CD4-positive, alpha-beta memory T cell (primary cell): ENCODE results near the gene B3GALT6. TPM values are rescaled to one million over a fixed set of nuclear protein-coding genes. Genes with fewer than 3 reads are reported as not detected.

ENCODE experiments used
- CTCF ChIA-PET: fragments of 350-600 bp; sonication (Branson Sonifier 250); formaldehyde crosslinking; loops from one replicate; lab custom pipeline; 2021; ENCODE audit warnings: inconsistent platforms; ENCODE audit not compliant: partially characterized antibody; lab: Charles Lee
- POLR2A ChIA-PET: fragments of 350-600 bp; sonication (Branson Sonifier 250); formaldehyde crosslinking; loops from one replicate; lab custom pipeline; 2021; ENCODE audit not compliant: partially characterized antibody; lab: Charles Lee
- DNase-seq, 5 donors: peaks; one replicate each; pipeline versions ENCODE4 v3.0.0 to v3.0.0-alpha.2; 2020 to 2022; ENCODE audit warnings: mixed read lengths in 1 of 5
- H3K27ac ChIP-seq: one replicate; pipeline ENCODE4 v1.7.0; 2013; ENCODE audit warnings: low read depth, low read length
- H3K27me3 ChIP-seq: 2 replicates; pipeline ENCODE4 v1.7.0; 2013; ENCODE audit warnings: mild to moderate bottlenecking, low read length, moderate library complexity; ENCODE audit not compliant: insufficient read depth
- H3K36me3 ChIP-seq: 2 replicates; pipeline ENCODE4 v1.7.0; 2013; ENCODE audit warnings: mild to moderate bottlenecking, low read length, moderate library complexity; ENCODE audit not compliant: insufficient read depth
- H3K4me1 ChIP-seq: 2 replicates; pipeline ENCODE4 v1.7.0; 2013; ENCODE audit warnings: mild to moderate bottlenecking, low read length, moderate library complexity; ENCODE audit not compliant: insufficient read depth
- H3K4me3 ChIP-seq, 2 donors: one replicate each; pipeline ENCODE4 v1.7.0; 2013; ENCODE audit warnings: low read length in 2 of 2, mild to moderate bottlenecking in 1 of 2
- H3K9me3 ChIP-seq, 2 donors: one replicate each; pipeline ENCODE4 v1.7.0; 2013; ENCODE audit warnings: low read length in 2 of 2, control low read depth in 1 of 2; ENCODE audit not compliant: control insufficient read depth in 1 of 2
- H3K27ac Mint-ChIP-seq, 7 donors: one replicate each; pipeline ENCODE4 v1.8.0; 2020 to 2021; ENCODE audit warnings: mixed read lengths in 7 of 7, mild to moderate bottlenecking in 6 of 7, inconsistent platforms in 3 of 7, moderate library complexity in 3 of 7
- H3K27me3 Mint-ChIP-seq, 2 donors: one replicate each; pipeline ENCODE4 v1.8.0; 2020 to 2021; ENCODE audit warnings: mixed read lengths in 2 of 2
- H3K36me3 Mint-ChIP-seq, 2 donors: one replicate each; pipeline ENCODE4 v1.8.0; 2020 to 2021; ENCODE audit warnings: mixed read lengths in 2 of 2, inconsistent platforms in 1 of 2, mild to moderate bottlenecking in 1 of 2
- H3K4me1 Mint-ChIP-seq, 4 donors: one replicate each; pipeline ENCODE4 v1.8.0; 2020 to 2021; ENCODE audit warnings: mixed read lengths in 4 of 4, mild to moderate bottlenecking in 1 of 4
- H3K4me3 Mint-ChIP-seq, 8 donors: one replicate each; pipeline ENCODE4 v1.8.0; 2020 to 2021; ENCODE audit warnings: mixed read lengths in 8 of 8, mild to moderate bottlenecking in 7 of 8, moderate library complexity in 6 of 8, inconsistent platforms in 3 of 8
- H3K9me3 Mint-ChIP-seq, 8 donors: one replicate each; pipeline ENCODE4 v1.8.0; 2020 to 2021; ENCODE audit warnings: mixed read lengths in 8 of 8, mild to moderate bottlenecking in 5 of 8, inconsistent platforms in 3 of 8, moderate library complexity in 1 of 8
- intact Hi-C: fragments of 100-400 bp; cut with micrococcal nuclease; formaldehyde crosslinking; loops from one replicate; pipeline ENCODE4 v1.15.1; 2023
- polyA plus RNA-seq, 2 donors: library from polyadenylated mRNA; unstranded; fragments of 300-500 nt; fragmentation: Illumina TruSeq; gene quantifications; one replicate each; pipeline ENCODE4 v1.2.3, GENCODE V29; 2021
- total RNA-seq, 2 experiments: library from RNA; stranded (reverse); gene quantifications; one replicate each; pipeline ENCODE4 v1.2.3, GENCODE V29; 2021

The B3GALT6 gene
- total and polyA plus RNA-seq, 4 experiments from 2014 or later: 5.4 to 23.7 (median 18.7) TPM

DNA sequence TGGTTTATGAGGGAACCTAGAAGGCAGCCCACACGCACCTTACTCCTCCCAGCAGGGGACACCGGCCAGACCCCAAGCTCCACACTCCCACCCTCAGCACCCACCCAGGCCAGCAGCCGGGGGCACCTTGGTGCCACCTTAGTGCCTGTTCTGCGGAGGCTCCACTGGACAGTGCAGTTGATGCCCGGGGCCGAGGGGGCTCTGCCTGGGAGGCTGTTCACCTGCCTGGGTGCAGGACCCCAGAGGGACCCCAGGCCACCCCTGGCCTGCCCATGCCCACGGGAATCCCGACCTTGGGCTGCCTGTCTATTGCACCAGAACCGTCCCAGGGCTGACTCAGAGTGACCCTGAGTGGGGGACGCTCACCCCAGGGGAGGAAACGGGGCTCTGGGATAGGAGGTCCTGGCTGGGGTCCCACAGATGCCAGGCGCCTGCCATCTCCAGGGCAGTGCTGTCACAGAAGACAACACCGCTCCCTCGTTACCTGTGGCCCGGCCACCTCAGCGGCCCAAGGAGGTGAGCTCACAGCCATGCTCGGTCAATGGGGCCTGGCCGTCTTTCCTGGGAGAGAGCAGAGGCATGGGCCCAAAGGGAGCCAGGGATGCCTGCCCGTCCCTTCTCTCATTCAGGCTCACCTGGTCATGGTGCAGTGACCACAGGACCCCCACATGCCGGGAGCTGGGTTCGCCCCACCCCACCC, 48.9 kb downstream of the B3GALT6 start:
- Histone ChIP-seq H3K4me1 (no peaks in the 10 kb centered on the region), H3K36me3 (no peaks in the 10 kb centered on the region), H3K4me3 (no peak overlapping the region), H3K27me3 (no peaks in the 10 kb centered on the region), H3K27ac (no peak overlapping the region), H3K9me3 (no peaks in the 10 kb centered on the region)
- H3K36me3 Mint-ChIP-seq: no peaks in the 10 kb centered on the region
- H3K27ac Mint-ChIP-seq: no peak overlapping the region
- CTCF ChIA-PET: no interaction called here
- no peaks in the 10 kb centered on the region for H3K9me3 Mint-ChIP-seq
- POLR2A ChIA-PET: no interaction called here
- DNase-seq: peak in 1 of 5 donors; percentile 36
- H3K4me1 Mint-ChIP-seq: peaks cover 0 to 1% (median 0%) of the 10 kb centered on the region in 4 donors
- H3K4me3 Mint-ChIP-seq: no peak overlapping the region
- intact Hi-C loops: no loop called here
- peaks cover 0 to 1% of the 10 kb centered on the region in 2 donors for H3K27me3 Mint-ChIP-seq

DNA sequence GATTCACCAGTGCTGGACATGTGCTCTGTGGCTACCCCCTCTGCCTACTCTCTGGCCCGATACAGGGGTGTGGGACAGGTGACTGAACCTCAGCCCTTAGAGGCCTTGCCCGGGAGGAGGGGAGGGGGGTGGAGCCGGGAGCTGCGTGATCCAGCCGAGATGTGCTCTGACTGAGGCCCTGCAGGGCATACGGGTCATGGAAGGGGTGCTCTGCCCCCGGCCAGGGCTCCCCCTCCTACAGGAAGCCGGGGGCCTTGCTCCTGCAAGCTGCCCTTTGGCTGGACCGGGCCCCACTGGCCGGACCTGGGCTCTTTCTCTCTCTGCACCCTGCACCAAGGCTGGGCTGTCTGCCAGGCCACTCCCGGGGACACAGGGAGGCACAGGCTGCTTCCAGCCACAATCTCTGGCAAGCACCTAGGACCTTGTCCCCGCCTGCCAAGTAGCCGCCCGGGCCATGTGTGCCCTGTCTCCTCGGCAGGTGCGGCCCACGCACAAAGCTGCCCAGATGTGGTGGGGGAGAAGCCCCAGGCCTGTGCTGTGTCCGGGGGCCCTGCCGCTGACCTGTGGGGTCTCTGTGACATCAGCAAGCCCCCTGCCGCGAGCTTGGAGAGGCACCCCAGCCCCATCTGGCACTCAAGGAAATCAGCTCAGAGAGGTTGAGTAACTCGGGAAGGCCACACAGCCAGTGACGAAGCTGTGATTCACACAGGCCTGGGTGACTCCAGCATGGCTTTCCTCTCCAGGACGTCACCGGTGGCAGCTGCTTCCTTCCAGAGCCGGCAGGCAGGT, 49.7 kb downstream of the B3GALT6 start:
- no peak overlapping the region for H3K27ac ChIP-seq
- H3K36me3 ChIP-seq: no peaks in the 10 kb centered on the region
- H3K4me3 ChIP-seq: no peak overlapping the region
- no peaks in the 10 kb centered on the region for H3K4me1 ChIP-seq
- Mint-ChIP-seq H3K27me3 (peaks cover 0 to 1% of the 10 kb centered on the region in 2 donors), H3K4me1 (peaks cover 0 to 1% (median 0%) of the 10 kb centered on the region in 4 donors), H3K4me3 (no peak overlapping the region), H3K9me3 (no peaks in the 10 kb centered on the region), H3K36me3 (no peaks in the 10 kb centered on the region), H3K27ac (no peak overlapping the region)
- no peaks in the 10 kb centered on the region for H3K9me3 ChIP-seq
- POLR2A ChIA-PET: no interaction called here
- intact Hi-C loops: no loop called here
- CTCF ChIA-PET: interaction anchor here (0.7 kb wide), 1 partner anchor 9 kb away, joined by 3 read pairs; no protein-coding TSS in a partner anchor
- no peaks in the 10 kb centered on the region for H3K27me3 ChIP-seq
- DNase-seq: peak in 1 of 5 donors; percentile 24

DNA sequence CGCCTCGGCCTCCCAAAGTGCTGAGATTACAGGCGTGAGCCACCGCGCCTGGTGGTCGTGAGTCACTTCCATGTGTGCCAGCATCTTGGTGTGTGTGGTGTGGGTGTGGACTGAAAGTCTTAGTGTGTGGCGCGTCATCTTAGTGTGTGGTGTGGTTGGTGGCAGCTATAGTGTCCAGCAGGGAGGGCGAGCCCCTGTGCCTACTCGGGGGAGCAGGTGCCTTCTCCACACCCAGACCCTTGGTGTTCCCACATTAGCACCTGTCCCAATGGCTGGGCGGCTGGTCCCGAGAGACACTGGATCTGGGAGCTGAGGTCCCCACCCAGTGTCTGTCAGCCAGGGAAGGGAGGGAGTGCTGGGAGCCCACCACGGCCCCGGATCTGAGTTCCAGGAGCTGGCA, 51.0 kb downstream of the B3GALT6 start:
- no peak overlapping the region for H3K27ac Mint-ChIP-seq
- no peak overlapping the region for H3K4me3 Mint-ChIP-seq
- Histone ChIP-seq H3K27ac (no peak overlapping the region), H3K27me3 (no peaks in the 10 kb centered on the region), H3K4me3 (no peak overlapping the region), H3K9me3 (no peaks in the 10 kb centered on the region), H3K4me1 (no peaks in the 10 kb centered on the region), H3K36me3 (no peaks in the 10 kb centered on the region)
- peaks cover 0 to 1% of the 10 kb centered on the region in 2 donors for H3K27me3 Mint-ChIP-seq
- intact Hi-C loops: no loop called here
- ChIA-PET CTCF (no interaction called here), POLR2A (no interaction called here)
- no peak for DNase-seq
- no peaks in the 10 kb centered on the region for H3K36me3 Mint-ChIP-seq
- no peaks in the 10 kb centered on the region for H3K9me3 Mint-ChIP-seq
- peaks cover 0 to 1% (median 0%) of the 10 kb centered on the region in 4 donors for H3K4me1 Mint-ChIP-seq

- H3K27me3 Mint-ChIP-seq: peaks cover 0 to 1% of the 10 kb centered on the region in 2 donors
- Histone ChIP-seq H3K4me1 (no peaks in the 10 kb centered on the region), H3K9me3 (no peaks in the 10 kb centered on the region), H3K27ac (no peak overlapping the region), H3K27me3 (no peaks in the 10 kb centered on the region), H3K4me3 (no peak overlapping the region), H3K36me3 (no peaks in the 10 kb centered on the region)
- DNase-seq: peak in 1 of 5 donors; percentile 7
- ChIA-PET POLR2A (no interaction called here), CTCF (no interaction called here)
- no peaks in the 10 kb centered on the region for H3K36me3 Mint-ChIP-seq
- intact Hi-C loops: no loop called here
- peaks cover 0 to 1% (median 0%) of the 10 kb centered on the region in 4 donors for H3K4me1 Mint-ChIP-seq
- no peak overlapping the region for H3K27ac Mint-ChIP-seq
- H3K9me3 Mint-ChIP-seq: no peaks in the 10 kb centered on the region
- H3K4me3 Mint-ChIP-seq: no peak overlapping the region
Measured at GRCh38 chr1:1283821-1284220, 51.8 kb downstream of the B3GALT6 start.

Other genes starting within 250 kb of the B3GALT6 start
- gene HES4, start 232.1 kb upstream of the B3GALT6 start, total RNA-seq: not detected
- under 1 TPM in 1 of 2 donors, not detected in 1; 0.36 TPM for gene HES4, start 232.1 kb upstream of the B3GALT6 start, polyA plus RNA-seq
- 10 to 100 TPM; 31.6 to 33.2 TPM for gene ISG15, start 218.7 kb upstream of the B3GALT6 start, total RNA-seq
- gene ISG15, start 218.7 kb upstream of the B3GALT6 start, polyA plus RNA-seq: 100 to 1,000 TPM; 212 to 309 TPM
- 1 to 10 TPM; 1.2 to 1.4 TPM for gene AGRN, start 212.1 kb upstream of the B3GALT6 start, total RNA-seq
- not detected for gene AGRN, start 212.1 kb upstream of the B3GALT6 start, polyA plus RNA-seq
- gene RNF223, start 157.9 kb upstream of the B3GALT6 start, total RNA-seq: not detected
- not detected for gene RNF223, start 157.9 kb upstream of the B3GALT6 start, polyA plus RNA-seq
- 10 to 100 TPM; 15.0 to 15.1 TPM for gene C1orf159, start 116.1 kb upstream of the B3GALT6 start, total RNA-seq
- gene C1orf159, start 116.1 kb upstream of the B3GALT6 start, polyA plus RNA-seq: 1 to 10 TPM; 3.8 to 7.9 TPM
- gene TTLL10, start 58.4 kb upstream of the B3GALT6 start, total RNA-seq: not detected
- gene TTLL10, start 58.4 kb upstream of the B3GALT6 start, polyA plus RNA-seq: under 1 TPM; 0.27 to 0.45 TPM
- 1 to 10 TPM; 8.0 to 8.6 TPM for gene TNFRSF18, start 25.6 kb upstream of the B3GALT6 start, total RNA-seq
- 10 to 100 TPM; 22.1 to 27.1 TPM for gene TNFRSF18, start 25.6 kb upstream of the B3GALT6 start, polyA plus RNA-seq
- 10 to 100 TPM; 13.5 to 15.5 TPM for gene TNFRSF4, start 18.1 kb upstream of the B3GALT6 start, total RNA-seq
- 10 to 100 TPM; 63.2 to 75.1 TPM for gene TNFRSF4, start 18.1 kb upstream of the B3GALT6 start, polyA plus RNA-seq
- gene SDF4, start 236 bp upstream of the B3GALT6 start, total RNA-seq: 100 to 1,000 TPM; 125 to 138 TPM
- 100 to 1,000 TPM in 1 of 2 donors, 10 to 100 TPM in 1; 97.4 to 106 TPM for gene SDF4, start 236 bp upstream of the B3GALT6 start, polyA plus RNA-seq
- gene C1QTNF12, start 14.5 kb downstream of the B3GALT6 start, total RNA-seq: 1 to 10 TPM; 2.4 to 3.3 TPM
- under 1 TPM in 1 of 2 donors, not detected in 1; 0.31 TPM for gene C1QTNF12, start 14.5 kb downstream of the B3GALT6 start, polyA plus RNA-seq
- 10 to 100 TPM; 82.8 to 92.9 TPM for gene UBE2J2, start 41.6 kb downstream of the B3GALT6 start, total RNA-seq
- gene UBE2J2, start 41.6 kb downstream of the B3GALT6 start, polyA plus RNA-seq: 10 to 100 TPM; 79.4 to 96.7 TPM
- gene SCNN1D, start 48.2 kb downstream of the B3GALT6 start, total RNA-seq: 10 to 100 TPM in 1 of 2 experiments, 1 to 10 TPM in 1; 9.6 to 11.5 TPM
- gene SCNN1D, start 48.2 kb downstream of the B3GALT6 start, polyA plus RNA-seq: under 1 TPM in 1 of 2 donors, not detected in 1; 0.25 TPM
- 10 to 100 TPM; 59.7 to 65.6 TPM for gene ACAP3, start 75.7 kb downstream of the B3GALT6 start, total RNA-seq
- 1 to 10 TPM; 5.4 to 6.9 TPM for gene ACAP3, start 75.7 kb downstream of the B3GALT6 start, polyA plus RNA-seq
- gene PUSL1, start 76.4 kb downstream of the B3GALT6 start, total RNA-seq: 10 to 100 TPM; 24.1 to 27.9 TPM
- gene PUSL1, start 76.4 kb downstream of the B3GALT6 start, polyA plus RNA-seq: 10 to 100 TPM; 15.4 to 16.7 TPM
- 100 to 1,000 TPM; 163 to 173 TPM for gene INTS11, start 92.4 kb downstream of the B3GALT6 start, total RNA-seq
- gene INTS11, start 92.4 kb downstream of the B3GALT6 start, polyA plus RNA-seq: 10 to 100 TPM; 68.3 to 71.3 TPM
- gene CPTP, start 92.6 kb downstream of the B3GALT6 start, total RNA-seq: 10 to 100 TPM; 25.0 to 28.3 TPM
- gene CPTP, start 92.6 kb downstream of the B3GALT6 start, polyA plus RNA-seq: 10 to 100 TPM; 15.4 to 26.8 TPM
- 1 to 10 TPM; 1.5 TPM for gene TAS1R3, start 99.0 kb downstream of the B3GALT6 start, total RNA-seq
- gene TAS1R3, start 99.0 kb downstream of the B3GALT6 start, polyA plus RNA-seq: under 1 TPM in 1 of 2 donors, not detected in 1; 0.47 TPM
- gene DVL1, start 117.2 kb downstream of the B3GALT6 start, total RNA-seq: 10 to 100 TPM; 43.7 to 44.6 TPM
- 1 to 10 TPM in 1 of 2 donors, under 1 TPM in 1; 0.19 to 1.9 TPM for gene DVL1, start 117.2 kb downstream of the B3GALT6 start, polyA plus RNA-seq
- gene MXRA8, start 126.3 kb downstream of the B3GALT6 start, total RNA-seq: under 1 TPM in 1 of 2 experiments, not detected in 1; 0.35 TPM
- under 1 TPM in 1 of 2 donors, not detected in 1; 0.57 TPM for gene MXRA8, start 126.3 kb downstream of the B3GALT6 start, polyA plus RNA-seq
- 10 to 100 TPM; 60.4 to 72.7 TPM for gene AURKAIP1, start 143.0 kb downstream of the B3GALT6 start, total RNA-seq
- gene AURKAIP1, start 143.0 kb downstream of the B3GALT6 start, polyA plus RNA-seq: 100 to 1,000 TPM; 159 to 179 TPM
- 100 to 1,000 TPM; 388 to 394 TPM for gene CCNL2, start 167.1 kb downstream of the B3GALT6 start, total RNA-seq
- gene CCNL2, start 167.1 kb downstream of the B3GALT6 start, polyA plus RNA-seq: 10 to 100 TPM; 18.3 to 36.6 TPM
- 100 to 1,000 TPM; 119 to 123 TPM for gene MRPL20, start 175.1 kb downstream of the B3GALT6 start, total RNA-seq
- gene MRPL20, start 175.1 kb downstream of the B3GALT6 start, polyA plus RNA-seq: 100 to 1,000 TPM; 171 to 202 TPM
- not detected for gene ANKRD65, start 189.0 kb downstream of the B3GALT6 start, total RNA-seq
- gene ANKRD65, start 189.0 kb downstream of the B3GALT6 start, polyA plus RNA-seq: not detected
- not detected for gene VWA1, start 203.5 kb downstream of the B3GALT6 start, total RNA-seq
- not detected for gene VWA1, start 203.5 kb downstream of the B3GALT6 start, polyA plus RNA-seq
- gene ATAD3C, start 217.5 kb downstream of the B3GALT6 start, total RNA-seq: 1 to 10 TPM; 1.5 to 1.6 TPM
- 1 to 10 TPM; 1.8 to 2.1 TPM for gene ATAD3C, start 217.5 kb downstream of the B3GALT6 start, polyA plus RNA-seq
- gene ATAD3B, start 239.5 kb downstream of the B3GALT6 start, total RNA-seq: 10 to 100 TPM; 51.1 to 53.8 TPM
- gene ATAD3B, start 239.5 kb downstream of the B3GALT6 start, polyA plus RNA-seq: 1 to 10 TPM; 2.9 to 8.1 TPM